ENCODE data around the gene FERMT1.
"Not testable (repeated sequence)": the region's sequence is repeated elsewhere in the genome, so short reads cannot be mapped to it uniquely, and the experiment has no call there.

The FERMT1 gene

DNA sequence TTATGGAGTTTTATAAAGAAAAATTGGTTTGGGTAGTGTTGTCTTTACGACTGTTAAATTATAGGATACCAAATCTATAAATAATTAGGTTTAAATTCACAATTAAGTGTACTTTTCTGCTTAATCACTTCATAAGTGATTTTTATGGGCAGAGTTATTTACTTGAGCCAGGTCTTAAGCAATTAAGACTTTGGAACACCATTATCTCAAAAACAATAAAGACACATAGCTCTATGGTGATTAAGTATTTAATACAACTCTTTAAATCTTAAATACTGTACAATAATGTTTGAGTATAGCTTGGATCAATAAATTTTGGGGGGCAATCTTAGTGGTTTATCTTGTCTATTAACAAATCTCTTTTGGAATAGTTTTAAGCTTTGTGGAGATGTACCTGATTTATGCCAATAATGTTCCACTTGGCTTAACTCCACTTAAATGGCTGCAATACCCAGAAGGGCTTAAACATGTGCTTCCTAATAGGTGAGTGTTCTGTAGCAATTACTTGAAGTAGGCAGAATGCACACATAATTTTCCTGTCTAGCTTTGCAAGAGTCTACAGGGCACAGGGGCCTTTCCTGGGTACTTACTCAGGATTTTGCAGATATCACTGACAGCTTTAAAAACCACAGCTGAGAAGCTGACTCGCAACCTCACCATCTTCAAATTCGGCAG lies 7.5 kb downstream of the FERMT1 start:
- no peak for DNase-seq (ENCODE audit: low spot score)

DNA sequence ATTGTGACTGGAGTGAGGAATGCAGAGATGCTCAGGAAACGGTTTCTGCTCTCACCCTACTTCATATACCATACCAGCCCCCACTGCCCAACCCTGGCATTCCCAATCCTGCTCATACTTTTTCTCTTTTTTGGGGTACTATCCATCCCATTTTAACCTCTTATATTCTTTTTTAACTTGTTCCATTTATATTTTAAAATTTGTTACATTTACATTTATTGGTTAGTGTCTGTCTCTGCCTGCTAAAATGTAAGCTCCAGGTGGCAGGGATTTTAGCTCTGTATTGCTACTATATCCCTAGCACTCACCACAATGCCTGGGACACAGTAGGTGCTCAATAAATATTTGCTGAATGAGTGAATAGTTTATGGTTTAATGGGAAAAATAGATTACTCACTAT lies 8.1 kb downstream of the FERMT1 start:
- DNase-seq (ENCODE audit: low spot score), result no peak

DNA sequence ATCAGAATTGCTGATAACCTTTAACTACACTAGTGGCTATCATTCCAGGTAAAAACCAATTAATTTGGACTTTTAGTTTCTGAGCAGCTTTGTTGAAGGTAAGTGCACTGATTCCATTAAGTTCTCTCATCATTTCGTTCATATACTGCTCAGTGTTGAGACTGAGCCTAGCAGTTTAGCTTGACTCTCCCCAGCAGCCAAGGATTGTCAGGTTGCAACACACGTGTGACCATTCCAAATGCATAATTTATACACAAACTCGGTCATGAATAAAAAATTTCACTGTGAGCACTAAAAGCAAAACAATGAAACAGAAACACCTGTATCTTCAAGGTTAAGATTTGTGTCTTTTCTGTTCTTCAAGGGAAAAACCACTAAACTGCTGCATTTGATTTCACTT lies 8.9 kb downstream of the FERMT1 start:
- DNase-seq (ENCODE audit: low spot score), result no peak

DNA sequence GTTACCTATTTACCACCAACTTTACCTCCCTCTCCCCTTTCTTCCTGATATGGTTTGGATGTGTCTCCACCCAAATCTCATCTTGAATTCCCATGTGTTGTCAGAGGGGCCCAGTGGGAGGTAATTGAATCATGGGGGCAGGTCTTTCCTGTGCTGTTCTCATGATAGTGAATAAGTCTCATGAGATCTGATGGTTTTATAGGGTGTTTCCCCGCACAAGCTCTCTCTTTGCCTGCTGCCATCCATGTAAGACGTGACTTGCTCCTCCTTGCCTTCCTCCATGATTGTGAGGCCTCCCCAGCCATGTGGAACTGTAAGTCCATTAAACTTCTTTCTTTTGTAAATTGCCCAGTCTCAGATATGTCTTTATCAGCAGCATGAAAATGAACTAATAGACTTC lies 9.9 kb downstream of the FERMT1 start:
- DNase-seq (ENCODE audit: low spot score), result not testable (repeated sequence)

DNA sequence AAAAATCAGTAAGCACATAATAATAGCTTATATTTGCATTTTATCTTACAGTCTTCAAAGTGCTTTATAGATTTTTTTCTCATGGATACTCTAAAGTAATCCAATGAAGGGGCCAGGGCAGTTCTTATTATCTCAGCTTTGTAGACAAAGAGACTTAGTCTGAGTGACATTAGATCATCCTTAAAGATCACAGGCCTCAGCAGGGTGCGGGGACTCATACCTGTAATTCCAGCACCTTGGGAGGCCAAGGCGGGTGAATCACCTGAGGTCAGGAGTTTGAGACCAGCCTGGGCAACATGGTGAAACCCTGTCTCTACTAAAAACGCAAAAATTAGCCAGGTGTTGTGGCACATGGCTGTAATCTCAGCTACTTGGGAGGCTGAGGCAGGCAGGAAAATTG lies 14.5 kb downstream of the FERMT1 start:
- no peak for DNase-seq (ENCODE audit: low spot score)

- no peak for DNase-seq (ENCODE audit: low spot score)
These were observed 18.2 kb downstream of the FERMT1 start for GRCh38 chr20:6104493-6105188.

DNA sequence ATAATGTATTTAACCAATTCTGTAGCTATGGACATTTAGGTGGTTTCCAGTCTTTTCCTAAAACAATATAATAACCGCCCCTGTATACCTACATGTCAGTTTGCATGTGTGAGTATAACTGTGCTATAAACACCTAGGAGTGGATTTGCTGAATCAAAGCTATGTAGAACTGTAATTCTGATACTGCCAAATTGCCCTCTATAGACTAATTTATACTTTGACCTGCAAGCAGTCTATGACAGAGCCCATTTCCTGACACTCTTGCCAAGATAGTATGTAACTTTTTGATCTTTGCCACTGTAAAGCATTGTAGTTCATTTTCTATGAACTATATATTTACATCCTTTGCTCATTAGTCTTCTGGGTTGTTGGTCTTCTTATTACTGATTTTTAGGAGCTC lies 19.5 kb downstream of the FERMT1 start:
- no peak for DNase-seq (ENCODE audit: low spot score)

DNA sequence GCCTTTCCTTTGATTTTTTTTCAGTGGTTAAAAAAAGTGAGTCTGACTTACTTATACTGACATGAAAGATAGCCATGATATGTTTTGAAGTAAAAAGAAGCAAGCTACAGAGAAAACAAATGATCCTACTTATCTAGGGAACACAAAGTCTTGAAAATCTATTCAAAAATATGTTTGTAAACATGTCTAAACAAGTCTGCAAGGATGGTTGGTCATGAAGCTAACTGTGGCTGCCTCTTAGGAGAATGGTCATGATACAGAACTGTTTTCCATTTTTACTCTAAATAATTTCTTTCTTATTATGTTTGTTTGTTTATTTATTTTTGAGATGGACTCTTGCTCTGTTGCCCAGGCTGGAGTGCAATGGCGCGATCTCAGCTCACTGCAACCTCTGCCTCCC lies 21.5 kb downstream of the FERMT1 start:
- no peak for DNase-seq (ENCODE audit: low spot score)

- no peak for DNase-seq (ENCODE audit: low spot score)
These were observed 22.6 kb downstream of the FERMT1 start for GRCh38 chr20:6100246-6100645.

GRCh38 chr20:6099819-6100218 lies 23.0 kb downstream of the FERMT1 start:
- no peak for DNase-seq (ENCODE audit: low spot score)

- no peak for DNase-seq (ENCODE audit: low spot score)
These were observed 27.4 kb downstream of the FERMT1 start for GRCh38 chr20:6095409-6095808.

GRCh38 chr20:6094565-6094964 lies 28.3 kb downstream of the FERMT1 start:
- no peak for DNase-seq (ENCODE audit: low spot score)

- DNase-seq (ENCODE audit: low spot score), result no peak
These were observed 28.8 kb downstream of the FERMT1 start for GRCh38 chr20:6094063-6094462.

DNA sequence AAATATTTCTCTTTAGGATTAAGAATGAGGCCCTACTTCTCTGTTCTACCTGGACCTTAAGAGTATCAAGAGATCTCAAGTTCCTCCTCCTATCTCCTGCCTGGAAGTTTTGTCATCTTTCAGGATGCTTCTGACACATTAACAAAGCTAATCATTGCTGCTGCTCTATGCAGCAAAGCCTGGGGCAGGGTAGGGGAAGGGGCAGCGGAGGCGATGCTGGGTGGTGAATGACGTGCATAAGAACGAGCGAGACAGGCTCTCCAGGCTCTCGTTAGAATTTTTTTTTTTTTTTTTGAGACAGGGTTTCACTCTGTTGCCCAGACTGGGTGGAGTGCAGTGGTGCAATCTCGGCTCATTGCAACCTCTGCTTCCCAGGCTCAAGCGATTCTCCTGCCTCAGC lies 31.2 kb downstream of the FERMT1 start:
- DNase-seq (ENCODE audit: low spot score), result no peak

- no peak for DNase-seq (ENCODE audit: low spot score)
These were observed 36.0 kb downstream of the FERMT1 start for GRCh38 chr20:6086868-6087267.

- no peak for DNase-seq (ENCODE audit: low spot score)
These were observed 38.9 kb downstream of the FERMT1 start for GRCh38 chr20:6083926-6084325.

GRCh38 chr20:6081236-6081635 lies 41.6 kb downstream of the FERMT1 start:
- DNase-seq (ENCODE audit: low spot score), result no peak

DNA sequence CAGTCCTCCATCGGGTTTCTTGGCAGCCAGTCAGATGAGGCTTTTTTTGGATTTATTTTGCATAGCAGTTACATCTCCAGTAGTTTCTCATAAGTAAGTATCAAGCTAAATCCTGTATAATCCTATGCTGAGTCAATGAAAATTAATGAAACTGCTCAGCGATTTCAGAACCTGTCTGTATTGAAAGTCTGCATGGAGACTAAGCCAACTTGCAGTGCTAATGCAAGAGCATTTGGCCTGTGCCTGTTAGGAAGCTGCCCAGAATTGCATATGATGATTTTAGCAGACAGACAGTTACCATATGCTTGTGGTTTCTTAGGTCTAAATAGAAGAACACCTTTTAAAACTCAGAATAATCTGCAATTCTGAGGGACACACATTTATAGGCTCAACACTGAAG lies 43.8 kb downstream of the FERMT1 start:
- no peak for DNase-seq (ENCODE audit: low spot score)

GRCh38 chr20:6075428-6076219 lies 47.2 kb downstream of the FERMT1 start:
- DNase-seq (ENCODE audit: low spot score), result peak; percentile 35

DNA sequence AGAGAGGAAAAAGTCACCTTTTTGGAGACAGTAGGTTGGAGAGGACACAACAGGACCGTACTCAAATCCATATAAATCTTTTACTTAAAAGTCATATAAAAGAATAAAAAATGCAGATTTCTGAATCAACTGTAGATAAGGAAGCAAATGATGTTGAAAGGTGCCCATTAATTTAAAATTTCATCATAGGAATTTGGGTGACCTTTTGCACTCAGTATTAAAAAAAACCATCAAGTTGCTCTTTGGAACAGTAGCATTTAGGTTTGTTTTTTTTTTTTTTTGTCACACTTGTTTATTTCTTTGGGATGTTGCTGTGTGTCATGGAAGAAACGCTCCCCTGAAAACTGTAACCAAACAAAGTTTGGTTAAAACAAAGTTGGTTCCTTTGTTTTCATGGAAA lies 48.0 kb downstream of the FERMT1 start:
- DNase-seq (ENCODE audit: low spot score), result no peak

DNA sequence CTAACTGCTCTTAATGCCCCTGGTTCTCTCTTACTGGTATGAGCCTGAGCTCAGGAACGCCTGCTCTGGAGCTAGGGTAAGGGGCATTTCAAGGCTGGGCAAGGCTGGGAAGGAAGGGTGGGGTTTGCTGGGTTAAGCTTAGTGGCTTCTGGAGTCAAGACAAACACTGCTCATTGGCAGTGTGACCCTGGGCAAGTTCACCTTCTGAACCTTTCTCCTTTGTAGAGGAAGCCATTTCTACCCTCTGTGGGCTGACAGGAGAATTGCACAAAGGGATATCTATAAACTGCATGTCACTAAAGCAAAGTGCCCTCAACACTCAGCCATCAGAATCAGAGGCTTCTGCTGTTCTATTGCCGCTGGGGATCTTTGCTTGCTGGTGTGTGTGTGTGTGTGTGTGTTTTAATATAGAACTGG lies 48.7 kb downstream of the FERMT1 start:
- DNase-seq (ENCODE audit: low spot score), result no peak

- no peak for DNase-seq (ENCODE audit: low spot score)
These were observed 51.8 kb downstream of the FERMT1 start for GRCh38 chr20:6070829-6071695.
